ENCODE measurements around the gene DEPP1.

Gene DEPP1

GRCh38 chr10:44950326-44951225 is 28.0 kb downstream of the DEPP1 start:
- ATAC-seq, result no peak

DNA sequence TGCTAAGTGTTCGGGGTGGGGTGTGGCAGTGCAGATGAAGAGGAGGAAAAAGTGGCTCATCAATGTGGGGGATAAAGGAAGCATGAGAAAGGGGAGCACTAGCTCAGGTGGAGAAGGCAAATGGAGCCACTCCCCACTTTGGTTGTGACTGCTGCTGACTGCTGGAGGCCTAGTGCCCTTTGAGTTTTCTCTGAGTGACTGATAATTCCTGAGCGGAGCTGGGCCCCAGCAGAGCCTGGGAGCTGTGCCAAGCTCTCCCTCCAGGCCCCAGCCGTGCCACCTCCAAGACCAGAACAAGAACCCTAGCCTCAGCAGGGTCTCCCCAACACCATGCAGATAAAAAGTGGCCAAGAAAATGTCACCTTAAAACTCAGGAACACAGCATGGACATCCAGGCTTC is 28.7 kb downstream of the DEPP1 start:
- ATAC-seq, result no peak

GRCh38 chr10:44949127-44949802 is 29.3 kb downstream of the DEPP1 start:
- no peak for ATAC-seq

DNA sequence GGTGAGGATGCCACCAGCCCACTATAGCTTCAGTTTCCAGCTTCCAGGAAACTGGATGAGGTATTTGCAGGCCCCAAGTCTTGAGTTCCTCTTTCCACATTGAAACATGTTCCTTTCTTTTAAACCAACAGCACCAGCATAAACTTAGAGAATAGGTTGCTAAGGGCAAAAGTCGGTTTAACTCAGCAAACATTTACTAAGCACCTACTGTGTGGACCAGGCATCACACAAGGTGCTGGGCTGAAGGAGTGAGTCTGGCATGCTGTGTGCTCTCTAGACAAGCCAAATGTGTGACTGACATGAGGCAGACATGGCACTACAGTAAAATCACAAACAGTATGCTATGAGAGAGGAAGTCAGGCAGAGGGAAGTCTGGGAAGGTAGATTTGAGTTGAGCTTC is 30.0 kb downstream of the DEPP1 start:
- no peak for ATAC-seq

GRCh38 chr10:44947371-44948152 is 31.0 kb downstream of the DEPP1 start:
- peak in 1 of 2 donors; percentile 48 for ATAC-seq

GRCh38 chr10:44946205-44946604 is 32.4 kb downstream of the DEPP1 start:
- peak; percentile 43 to 53 for ATAC-seq

GRCh38 chr10:44944354-44944753 is 34.3 kb downstream of the DEPP1 start:
- ATAC-seq, result no peak

DNA sequence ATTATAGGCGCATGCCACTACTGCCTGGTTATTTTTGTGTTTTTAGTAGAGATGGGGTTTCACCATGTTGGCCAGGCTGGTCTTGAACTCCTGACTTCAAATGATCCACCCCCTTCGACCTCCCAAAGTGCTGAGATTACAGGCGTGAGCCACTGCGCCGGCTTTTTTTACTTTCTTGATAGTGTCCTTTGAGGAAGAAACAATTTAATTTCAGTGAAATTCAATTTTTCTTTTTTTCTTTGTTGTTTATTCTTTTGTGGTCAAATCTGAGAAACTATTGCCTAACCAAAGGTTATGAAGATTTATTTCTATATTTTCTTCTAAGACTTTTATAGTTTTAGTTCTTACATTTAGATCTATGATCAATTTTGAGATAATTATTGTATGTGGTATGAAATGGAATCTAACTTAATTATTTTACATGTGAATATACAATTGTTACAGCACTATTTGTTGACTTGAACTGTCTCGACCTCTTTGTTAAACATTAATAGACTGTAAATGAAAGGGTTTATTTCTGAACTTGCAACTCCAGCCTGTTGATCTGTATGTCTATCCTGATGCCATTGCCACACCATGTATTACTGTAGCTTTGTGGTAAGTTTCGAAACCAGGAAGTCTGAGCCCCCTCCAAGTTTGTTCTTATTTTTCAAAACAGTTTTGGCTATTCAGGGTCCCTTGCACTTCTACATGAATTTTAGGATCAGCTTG is 38.8 kb downstream of the DEPP1 start:
- ATAC-seq, result no peak

DNA sequence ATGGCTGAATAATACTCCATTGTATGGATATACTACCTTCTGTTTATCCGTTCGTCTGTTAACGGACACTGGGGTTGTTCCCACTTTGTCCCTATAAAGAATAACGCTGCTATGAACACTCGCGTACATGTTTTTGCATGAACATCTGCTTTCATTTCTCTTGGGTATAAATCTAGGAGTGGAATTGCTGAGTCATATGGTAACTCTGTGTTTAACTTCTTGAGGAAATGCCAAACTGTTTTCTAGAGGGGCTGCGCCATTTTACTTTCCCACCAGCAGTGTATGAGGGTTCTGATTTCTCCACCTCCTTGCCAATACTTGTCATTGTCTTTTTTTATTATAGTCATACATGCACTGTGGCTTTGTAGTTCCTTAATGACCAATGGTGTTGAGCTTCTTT is 39.7 kb downstream of the DEPP1 start:
- no peak for ATAC-seq

DNA sequence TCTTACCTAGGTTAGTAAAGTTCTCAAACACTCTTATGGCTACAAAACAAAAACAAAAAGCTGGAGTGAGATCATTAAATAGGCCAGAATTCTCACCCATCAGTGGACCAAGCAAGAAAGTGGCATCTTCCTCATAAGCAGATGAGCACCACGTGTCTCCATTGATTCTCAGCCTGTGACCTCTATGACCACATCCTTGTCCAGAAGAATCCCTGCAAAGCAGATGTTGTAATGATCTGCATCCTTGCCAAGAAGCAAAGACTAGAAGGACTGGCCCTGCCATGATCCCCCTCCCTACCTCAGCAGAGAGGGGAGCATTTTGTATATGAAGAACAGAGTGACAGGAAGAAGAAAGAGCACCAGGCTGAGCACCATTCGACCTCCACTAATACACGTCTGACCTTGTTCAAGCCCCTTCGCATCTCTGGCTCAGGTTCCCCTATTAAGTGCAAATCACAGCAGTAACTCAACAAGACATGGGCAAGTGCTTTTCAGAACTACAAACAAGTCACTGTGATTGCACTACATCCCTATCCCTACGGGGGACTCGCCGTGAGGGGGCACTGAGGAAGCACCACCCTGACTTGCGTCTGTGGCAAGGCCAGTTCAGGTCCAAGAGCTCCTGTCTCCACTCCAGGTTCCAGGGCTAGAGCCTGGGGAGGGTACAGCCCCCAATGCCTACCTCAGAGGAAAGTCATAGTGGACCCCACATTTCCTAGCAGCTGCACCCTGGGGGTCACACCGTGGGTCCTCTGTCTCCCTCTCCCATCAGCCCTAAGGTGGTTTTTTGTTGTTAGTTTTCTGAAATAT is 41.2 kb downstream of the DEPP1 start:
- no peak for ATAC-seq

GRCh38 chr10:44936314-44936975 is 42.2 kb downstream of the DEPP1 start:
- no peak for ATAC-seq

- no peak for ATAC-seq
Observed at GRCh38 chr10:44935966-44936295, 42.7 kb downstream of the DEPP1 start.

- no peak for ATAC-seq
Observed at GRCh38 chr10:44935201-44935965, 43.2 kb downstream of the DEPP1 start.

DNA sequence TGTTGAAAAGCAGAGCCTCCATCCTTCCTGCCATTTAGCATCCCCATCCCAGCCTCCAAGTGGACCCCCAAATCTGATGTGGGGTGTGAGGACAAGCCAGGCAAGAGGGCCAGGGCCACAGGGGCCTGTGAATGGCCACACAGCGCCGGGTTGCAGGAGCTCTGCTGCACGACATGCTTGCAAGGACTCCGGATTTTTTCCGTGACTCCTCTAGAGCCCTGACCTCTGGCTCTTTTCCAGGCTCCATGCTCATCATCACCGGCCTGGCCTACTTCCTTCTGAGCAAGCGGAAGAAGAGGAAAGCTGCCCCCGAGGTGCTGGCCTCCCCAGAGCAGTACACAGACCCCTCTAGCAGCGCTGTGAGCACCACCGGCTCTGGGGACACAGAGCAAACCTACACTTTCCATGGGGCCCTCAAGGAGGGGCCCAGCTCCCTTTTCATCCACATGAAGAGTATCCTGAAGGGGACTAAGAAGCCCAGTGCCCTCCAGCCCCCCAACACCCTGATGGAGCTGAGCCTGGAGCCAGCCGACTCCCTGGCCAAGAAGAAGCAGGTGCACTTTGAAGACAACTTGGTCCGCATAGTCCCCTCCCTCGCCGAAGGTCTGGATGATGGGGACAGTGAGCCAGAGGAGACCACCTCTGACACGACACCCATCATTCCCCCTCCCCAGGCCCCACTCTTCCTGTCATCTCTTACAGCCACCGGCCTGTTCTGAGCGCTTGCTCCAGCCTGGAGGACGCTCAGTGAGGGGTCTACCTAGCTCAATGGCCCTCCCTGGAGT is 44.0 kb downstream of the DEPP1 start:
- ATAC-seq, result no peak

DNA sequence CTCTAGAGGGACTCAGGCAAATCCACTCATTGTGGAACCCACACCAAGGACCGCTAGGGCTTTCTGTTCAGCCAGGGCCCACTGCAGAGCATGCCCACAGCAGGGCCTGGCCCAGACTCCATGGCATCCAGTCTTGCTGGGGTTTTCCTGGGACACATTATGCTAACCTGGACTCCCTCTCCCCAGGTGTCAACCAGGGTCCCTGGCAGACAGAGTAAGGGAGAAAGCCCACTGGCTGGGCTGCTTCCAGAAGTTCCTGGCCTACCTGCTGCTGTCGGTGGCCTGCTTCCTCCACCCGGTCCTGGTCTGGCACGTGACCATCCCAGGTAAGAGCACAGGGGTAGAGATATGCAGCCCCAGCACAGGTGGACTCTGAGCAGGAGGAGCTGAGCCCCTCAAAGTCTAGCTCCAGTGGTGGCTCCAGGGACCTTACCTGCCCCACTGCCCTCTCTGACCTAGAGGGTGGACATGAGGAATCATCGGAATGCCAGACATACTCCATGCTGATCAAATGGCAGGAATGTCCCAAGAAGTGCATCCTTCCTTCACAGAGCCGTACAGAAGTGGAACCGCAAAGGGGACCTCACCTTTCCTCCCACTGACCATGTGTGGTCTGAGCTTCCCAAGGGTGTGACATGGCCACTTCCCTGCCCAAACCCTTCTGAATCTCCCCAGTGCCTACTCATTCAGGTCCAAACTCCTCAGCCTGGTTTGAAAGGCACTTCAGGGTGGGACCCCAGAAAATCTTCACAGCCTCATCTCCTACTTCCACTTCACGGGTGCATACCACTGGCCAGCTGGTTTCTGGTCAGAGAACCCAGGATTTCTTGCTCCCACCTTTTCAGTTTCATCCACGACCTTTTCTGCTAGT is 44.9 kb downstream of the DEPP1 start:
- no peak for ATAC-seq

DNA sequence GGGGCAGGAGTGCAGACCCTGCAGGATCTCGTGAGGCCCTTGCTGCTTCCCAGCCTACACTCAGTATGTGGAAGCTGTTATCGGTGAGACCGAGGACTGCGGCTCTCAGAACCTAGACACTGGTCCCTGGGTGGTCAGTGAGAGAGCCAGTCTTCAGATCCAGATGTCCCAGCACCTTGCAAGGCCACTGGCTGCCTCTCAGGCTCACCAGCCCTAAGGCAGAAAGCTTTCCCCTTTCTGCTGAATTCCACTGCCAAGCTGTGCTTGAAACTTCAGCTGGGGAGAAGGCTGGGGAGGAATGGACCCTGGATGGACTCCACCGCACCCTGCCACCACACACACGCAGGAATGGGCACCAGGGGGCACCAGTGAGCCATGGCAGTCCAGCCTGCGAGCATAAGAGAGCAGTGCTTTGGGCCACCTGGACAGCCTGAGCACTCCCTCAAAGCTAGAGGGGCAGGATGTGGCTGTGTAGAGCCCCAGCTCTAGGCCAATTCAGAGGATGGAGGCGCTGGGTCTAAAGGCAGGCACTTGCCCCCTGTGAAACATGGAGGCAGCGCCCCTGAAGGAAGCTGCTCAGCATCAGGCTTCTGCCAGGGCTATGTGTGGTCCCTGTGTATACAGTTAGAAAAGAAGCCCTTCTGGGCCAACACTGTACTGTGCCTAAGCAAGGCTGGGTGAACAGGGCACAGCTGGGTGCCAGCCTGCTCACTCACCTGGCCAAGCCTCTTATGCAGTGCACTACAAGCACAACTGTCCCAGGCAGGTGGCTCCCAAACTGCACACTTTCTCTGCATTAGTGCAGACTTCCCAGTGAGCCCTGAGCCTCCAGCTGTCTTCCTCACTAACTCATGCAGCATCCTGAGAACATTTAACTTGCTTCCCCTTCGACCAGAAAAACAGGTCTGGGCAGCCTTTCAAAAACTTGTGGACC is 45.8 kb downstream of the DEPP1 start:
- peak; percentile 73 to 82 for ATAC-seq
